Measurements from ENCODE around the gene ACCSL.

Gene ACCSL

GRCh38 chr11:44028816-44029506 is 18.8 kb upstream of the ACCSL start:
- TF ChIP-seq CTCF (conservative IDR thresholded peaks at IDR 0.05; ENCODE audit: control insufficient read depth, insufficient read depth, low read depth, low read length) = no peak
- DNase-seq (ENCODE audit: low read depth) = no peak
- no peak overlapping the region for H3K4me3 ChIP-seq (ENCODE audit: control insufficient read depth, low read depth, low read length)

GRCh38 chr11:44029507-44029845 is 18.3 kb upstream of the ACCSL start:
- TF ChIP-seq CTCF (conservative IDR thresholded peaks at IDR 0.05; ENCODE audit: control insufficient read depth, insufficient read depth, low read depth, low read length) = no peak
- DNase-seq (ENCODE audit: low read depth) = no peak

DNA sequence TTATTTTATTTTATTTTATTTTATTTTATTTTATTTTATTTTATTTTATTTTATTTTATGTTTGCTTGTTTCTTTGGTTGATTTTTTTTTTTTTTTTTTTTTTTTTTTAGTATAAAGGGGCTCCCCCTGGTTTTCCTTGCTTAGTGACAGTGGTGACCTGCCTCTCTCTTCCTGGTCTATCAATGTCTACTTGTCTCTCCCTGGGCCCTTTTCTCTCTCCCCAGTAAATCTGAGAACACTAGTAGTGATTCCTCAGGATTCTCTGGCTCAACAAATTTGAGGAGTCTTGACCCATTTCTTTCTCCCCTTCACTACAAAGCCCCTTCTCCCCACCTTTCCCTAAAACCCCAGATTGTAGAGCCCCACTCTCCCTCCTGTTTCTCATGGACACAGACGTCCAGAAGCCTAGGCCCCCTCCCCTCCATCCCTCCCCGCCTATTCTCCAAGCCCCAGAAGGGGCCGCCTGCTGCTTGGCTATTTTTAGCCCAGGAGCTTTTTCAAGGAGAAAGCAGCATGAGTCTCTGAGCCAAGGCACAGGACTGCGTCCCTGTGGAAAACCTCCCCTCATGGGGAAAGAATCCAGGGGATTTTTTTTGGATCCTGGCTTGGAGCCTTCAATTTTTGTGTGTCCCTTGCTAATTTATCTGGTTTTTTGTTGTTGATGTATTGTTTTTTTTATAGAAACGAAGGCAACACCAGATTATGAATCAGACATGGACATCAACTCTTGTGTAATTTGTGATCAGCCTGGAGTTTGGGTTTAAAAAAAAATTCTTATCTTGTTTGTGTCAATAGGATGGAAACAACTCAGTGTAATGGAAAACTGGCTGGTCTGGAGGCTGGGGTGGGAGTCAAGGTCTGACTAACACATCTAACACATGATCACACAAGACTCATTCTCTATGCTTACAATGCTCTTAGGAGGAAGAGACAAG is 17.5 kb upstream of the ACCSL start:
- peak; percentile 94 for DNase-seq (ENCODE audit: low read depth)
- TF ChIP-seq CTCF (conservative IDR thresholded peaks at IDR 0.05; ENCODE audit: control insufficient read depth, insufficient read depth, low read depth, low read length) = no peak

More at GRCh38 chr11:44029507-44029845, 18.3 kb upstream of the ACCSL start:
- H3K4me3 ChIP-seq (ENCODE audit: control insufficient read depth, low read depth, low read length) = no peak overlapping the region

GRCh38 chr11:44030996-44031395 is 16.8 kb upstream of the ACCSL start:
- no peak for TF ChIP-seq CTCF (conservative IDR thresholded peaks at IDR 0.05; ENCODE audit: control insufficient read depth, insufficient read depth, low read depth, low read length)
- no peak overlapping the region for H3K4me3 ChIP-seq (ENCODE audit: control insufficient read depth, low read depth, low read length)
- DNase-seq (ENCODE audit: low read depth) = no peak

More for the DNA sequence above, 17.5 kb upstream of the ACCSL start:
- no peak overlapping the region for H3K4me3 ChIP-seq (ENCODE audit: control insufficient read depth, low read depth, low read length)

GRCh38 chr11:44031549-44031948 is 16.2 kb upstream of the ACCSL start:
- no peak for TF ChIP-seq CTCF (conservative IDR thresholded peaks at IDR 0.05; ENCODE audit: control insufficient read depth, insufficient read depth, low read depth, low read length)
- no peak overlapping the region for H3K4me3 ChIP-seq (ENCODE audit: control insufficient read depth, low read depth, low read length)
- no peak for DNase-seq (ENCODE audit: low read depth)

DNA sequence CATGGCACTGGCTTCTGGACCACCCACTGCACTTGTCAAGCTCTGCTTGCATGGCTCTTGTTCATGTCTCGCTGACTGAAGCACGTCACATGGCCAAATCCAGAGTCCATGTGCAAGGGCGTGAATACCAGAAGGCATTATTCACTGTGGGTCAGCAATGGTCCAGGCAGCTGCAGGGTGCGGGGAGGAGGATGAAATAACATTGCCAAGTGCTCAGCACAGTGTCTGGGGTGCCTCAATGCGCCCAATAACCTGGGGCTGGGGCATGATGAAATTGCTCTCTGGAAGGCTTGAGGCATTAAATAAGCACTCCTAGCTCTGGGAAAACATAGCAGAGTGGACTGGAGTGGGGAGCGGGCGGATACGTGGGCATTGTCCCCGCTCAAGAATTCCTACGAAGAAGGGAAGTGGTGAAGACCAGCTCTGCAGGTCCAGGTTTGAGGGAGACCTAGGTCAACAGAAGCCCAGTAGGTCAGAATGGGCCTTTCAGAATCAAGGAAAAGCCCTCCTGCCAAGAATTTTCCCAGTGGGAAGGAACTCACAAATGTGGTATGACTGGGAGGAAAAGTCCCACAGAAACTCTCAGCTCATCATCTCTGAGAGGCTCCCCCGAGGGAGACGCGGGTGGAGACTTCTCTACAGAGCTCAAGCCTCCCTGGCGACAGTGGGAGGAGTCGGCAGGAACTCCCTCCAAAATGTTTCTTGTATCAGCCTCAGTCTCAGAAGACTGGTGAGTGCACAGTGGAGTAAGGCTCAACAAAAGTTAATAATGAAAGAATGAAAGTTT is 15.3 kb upstream of the ACCSL start:
- DNase-seq (ENCODE audit: low read depth) = peak; percentile 92
- H3K4me3 ChIP-seq (ENCODE audit: control insufficient read depth, low read depth, low read length) = no peak overlapping the region
- no peak for TF ChIP-seq CTCF (conservative IDR thresholded peaks at IDR 0.05; ENCODE audit: control insufficient read depth, insufficient read depth, low read depth, low read length)

Data from fibroblast of mammary gland (primary cell).